SIG-M5 treated with dmso at 0.1 percent for 504 hours (cell line): Measurements from ENCODE around the gene CHD3.

ENCODE experiments used
- DNase-seq: peaks from one replicate; lab custom pipeline; 2025; ENCODE audit not compliant: unreplicated experiment; lab: John Stamatoyannopoulos, UW

CHD3 gene

DNA sequence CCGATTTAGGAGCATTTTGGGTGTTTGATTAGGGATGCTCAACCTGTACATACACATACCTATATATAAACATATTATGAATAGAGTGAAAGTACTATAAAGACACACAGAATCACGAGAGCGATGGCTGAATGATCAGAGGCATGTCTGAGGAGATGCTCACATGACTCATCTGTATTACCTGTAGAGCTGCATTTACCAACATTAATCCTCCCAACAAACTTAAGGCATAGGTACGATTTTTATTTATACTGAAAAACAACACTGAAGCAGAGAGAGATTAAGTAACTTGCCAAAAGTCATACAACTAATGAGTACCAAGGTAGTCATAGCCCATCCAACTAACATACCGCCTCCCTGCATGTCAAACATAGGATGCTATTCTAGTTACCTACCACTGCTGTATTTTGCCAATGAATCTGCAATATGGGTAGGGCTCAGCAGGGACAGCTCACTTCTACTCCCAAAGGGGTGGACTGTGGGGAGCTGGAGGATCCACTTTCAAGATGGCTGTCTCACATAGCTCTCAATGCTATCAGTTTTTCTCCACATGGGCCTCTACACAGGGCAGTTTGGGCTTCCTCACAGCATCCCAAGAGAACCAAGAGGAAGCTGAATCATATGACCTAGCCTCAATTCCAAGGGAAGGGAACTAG lies 23.5 kb upstream of the CHD3 start:
- DNase-seq = no peak

- DNase-seq = peak; percentile 21
These were observed 20.7 kb upstream of the CHD3 start for GRCh38 chr17:7867881-7868329.

- no peak for DNase-seq
These were observed 15.5 kb upstream of the CHD3 start for GRCh38 chr17:7873051-7873450.

GRCh38 chr17:7875804-7876370 lies 12.7 kb upstream of the CHD3 start:
- DNase-seq = no peak

DNA sequence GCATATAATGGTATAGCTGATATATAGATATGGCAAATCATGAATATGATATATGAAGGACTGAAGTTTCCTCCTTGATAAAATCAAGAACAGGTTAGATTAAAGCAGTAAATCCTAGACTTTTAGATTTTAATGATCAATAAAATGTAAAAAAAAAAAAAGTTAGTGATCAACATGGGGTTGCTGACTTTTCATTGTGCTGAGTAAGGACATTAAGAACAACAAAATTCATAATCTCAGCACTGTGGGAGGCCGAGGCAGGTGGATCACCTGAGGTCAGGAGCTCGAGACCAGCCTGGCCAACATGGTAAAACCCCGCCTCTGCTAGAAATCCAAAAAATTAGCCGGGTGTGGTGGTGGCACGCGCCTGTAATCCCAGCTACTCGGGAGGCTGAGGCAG lies 10.4 kb upstream of the CHD3 start:
- no peak for DNase-seq

DNA sequence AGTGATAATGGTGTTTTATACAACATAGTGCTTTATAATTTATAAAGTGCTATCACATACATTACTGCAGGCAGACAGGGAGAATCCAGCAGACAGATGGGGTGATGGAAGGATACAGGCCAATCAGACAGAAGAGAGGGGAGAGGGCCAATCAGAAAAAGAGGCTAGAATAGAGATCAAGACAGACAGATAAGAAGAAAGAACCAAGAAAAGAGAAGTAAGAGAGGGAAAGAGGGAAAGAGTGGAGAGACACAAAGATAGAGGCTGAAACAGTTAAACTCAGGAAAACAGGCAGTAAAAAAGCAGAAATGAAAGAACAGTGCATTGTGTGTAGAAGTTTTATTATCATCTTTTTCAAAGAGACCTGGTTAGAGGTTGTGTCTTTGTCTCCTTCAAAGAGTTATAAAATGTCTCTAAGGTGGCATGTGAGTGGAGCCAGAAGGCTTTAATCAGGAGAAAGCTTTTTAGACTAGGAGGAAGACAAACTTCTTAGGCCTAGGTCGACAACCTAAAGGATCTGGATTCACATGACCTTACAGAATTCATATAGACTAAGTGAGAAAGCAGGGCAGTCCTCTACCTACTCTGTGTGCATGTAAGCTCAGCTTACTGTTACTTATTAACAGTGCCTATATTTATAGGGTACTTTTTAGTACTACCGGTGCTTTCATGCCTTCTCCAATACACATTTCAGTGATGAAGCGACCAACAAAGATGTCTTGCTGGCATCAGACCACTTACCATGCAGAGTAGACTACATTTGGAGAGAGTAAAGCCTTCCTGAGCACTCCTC lies 8.3 kb upstream of the CHD3 start:
- peak; percentile 78 for DNase-seq

DNA sequence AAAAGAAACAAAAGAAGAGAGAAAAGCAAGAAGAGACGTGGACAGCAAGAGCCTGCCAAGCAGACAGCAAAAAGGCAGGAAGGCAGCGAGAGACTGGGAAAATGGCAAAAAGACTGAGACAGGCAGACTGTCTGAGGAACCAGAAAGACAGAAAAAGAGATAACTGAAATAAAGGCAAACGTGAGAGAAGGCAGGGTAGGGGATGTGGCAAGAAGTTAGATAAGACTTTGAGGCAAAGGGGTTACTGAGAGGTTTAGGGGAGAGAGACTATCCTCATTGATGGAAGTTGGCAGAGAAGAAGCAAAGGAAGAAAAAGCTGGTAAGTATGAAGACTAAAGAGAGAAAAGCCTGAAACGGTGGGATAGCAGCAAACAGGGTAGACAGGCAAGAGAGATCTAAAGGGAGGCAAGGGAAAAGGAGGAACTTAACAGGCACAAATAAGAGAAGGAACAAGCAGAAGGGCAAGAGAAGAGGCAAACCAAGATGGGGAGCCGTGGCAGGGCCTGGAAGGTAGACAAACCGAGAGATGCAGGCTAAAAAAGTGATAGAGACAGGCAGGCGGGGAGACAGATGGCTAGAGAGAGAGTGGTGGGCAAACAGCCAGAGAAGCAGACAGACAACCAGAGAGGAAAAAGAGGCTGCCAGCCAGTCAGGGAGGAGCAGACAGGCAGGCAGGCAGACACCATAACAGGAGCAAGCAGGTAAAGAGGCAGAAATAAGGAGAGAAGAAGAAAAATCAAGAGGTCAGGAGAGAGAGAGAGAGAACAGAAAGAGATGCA lies 7.1 kb upstream of the CHD3 start:
- DNase-seq = peak; percentile 44

- DNase-seq = no peak
These were observed 6.5 kb upstream of the CHD3 start for GRCh38 chr17:7882068-7882467.

GRCh38 chr17:7882629-7883028 lies 6.0 kb upstream of the CHD3 start:
- DNase-seq = no peak

- DNase-seq = peak; percentile 8
These were observed 4.7 kb upstream of the CHD3 start for GRCh38 chr17:7883781-7884386.

GRCh38 chr17:7884581-7885366 lies 3.8 kb upstream of the CHD3 start:
- peak; percentile 6 for DNase-seq

- DNase-seq = peak; percentile 23
These were observed 3.0 kb upstream of the CHD3 start for GRCh38 chr17:7885367-7886226.

- DNase-seq = peak; percentile 62
These were observed 2.2 kb upstream of the CHD3 start for GRCh38 chr17:7886227-7887037.

GRCh38 chr17:7887038-7887481 lies 1.5 kb upstream of the CHD3 start:
- no peak for DNase-seq

- DNase-seq = peak; percentile 85
These were observed 956 bp upstream of the CHD3 start for GRCh38 chr17:7887482-7888183.

GRCh38 chr17:7889166-7889955 lies 772 bp downstream of the CHD3 start:
- DNase-seq = peak; percentile 31
